SK-N-SH (cell line): ENCODE measurements around the gene ARHGAP40. TPM values are rescaled to one million over a fixed set of nuclear protein-coding genes. Genes with fewer than 3 reads are reported as not detected.

Experiments used
- CTCF ChIA-PET: fragments of 300-600, 350-600 bp; formaldehyde crosslinking; extraction: SDS; loops from one replicate; lab custom pipeline; 2021; lab: Yijun Ruan, JAX
- POLR2A ChIA-PET: fragments of 350-600 bp; sonication (Branson Sonifier 250); formaldehyde crosslinking; extraction: SDS; loops from one replicate; lab custom pipeline; 2020; ENCODE audit warnings: antibody characterized with exemption, inconsistent platforms; lab: Yijun Ruan, JAX
- DNase-seq: peaks from one replicate; pipeline ENCODE4 v3.0.0; 2012
- H2AFZ ChIP-seq: fragments of 200-600 bp; sonication (generic); 2 replicates; pipeline ENCODE4 v1.8.1; 2016; ENCODE audit warnings: antibody characterized with exemption, mild to moderate bottlenecking, low read depth
- H3F3A ChIP-seq: fragments of 200-600 bp; sonication (generic); replicated peaks from 2 replicates; pipeline ENCODE3; 2016; ENCODE audit warnings: antibody characterized with exemption, mild to moderate bottlenecking; ENCODE audit not compliant: insufficient read depth
- H3K27ac ChIP-seq, 2 experiments: fragments of 200-500 bp in 1 of 2; fragments of 200-600 bp in 1 of 2; sonication (Bioruptor generic) in 1 of 2; sonication (generic), shearing (Covaris generic) in 1 of 2; 2 replicates each; pipeline versions ENCODE4 v1.5.1 to v1.6.1; 2014 to 2016; ENCODE audit warnings: low read depth in 2 of 2, inconsistent platforms in 1 of 2, low read length in 1 of 2, mild to moderate bottlenecking in 1 of 2, mixed read lengths in 1 of 2
- H3K27me3 ChIP-seq: fragments of 200-600 bp; sonication (generic), shearing (Covaris generic); 2 replicates; pipeline ENCODE4 v1.6.1; 2016; ENCODE audit warnings: mixed run types; ENCODE audit not compliant: insufficient read depth
- H3K36me3 ChIP-seq, 2 experiments: fragments of 200-500 bp in 1 of 2; fragments of 200-600 bp in 1 of 2; sonication (Bioruptor generic) in 1 of 2; sonication (generic) in 1 of 2; replicated peaks in 1 of 2; 2 replicates each; pipeline versions ENCODE3 to v1.5.1; 2014 to 2016; ENCODE audit warnings: low read length in 1 of 2, mild to moderate bottlenecking in 1 of 2; ENCODE audit not compliant: insufficient read depth in 2 of 2, control insufficient read depth in 1 of 2
- H3K4me1 ChIP-seq, 2 experiments: fragments of 200-500 bp in 1 of 2; fragments of 200-600 bp in 1 of 2; sonication (Bioruptor generic) in 1 of 2; sonication (generic), shearing (Covaris generic) in 1 of 2; 2 replicates each; pipeline versions ENCODE4 v1.5.1 to v1.6.1; 2014 to 2016; ENCODE audit warnings: low read depth in 1 of 2, low read length in 1 of 2, mixed run types in 1 of 2; ENCODE audit not compliant: insufficient read depth in 2 of 2, control insufficient read depth in 1 of 2
- H3K4me2 ChIP-seq: fragments of 200-600 bp; sonication (generic), shearing (Covaris generic); 2 replicates; pipeline ENCODE4 v1.6.1; 2017; ENCODE audit warnings: mixed run types
- H3K4me3 ChIP-seq, 2 experiments: fragments of 200-500 bp in 1 of 2; fragments of 200-600 bp in 1 of 2; sonication (Bioruptor generic) in 1 of 2; sonication (generic), shearing (Covaris generic) in 1 of 2; 2 replicates each; pipeline versions ENCODE4 v1.5.1 to v1.8.1; 2014 to 2016; ENCODE audit warnings: low read depth in 2 of 2, inconsistent platforms in 1 of 2, low read length in 1 of 2, mild to moderate bottlenecking in 1 of 2, mixed read lengths in 1 of 2, moderate library complexity in 1 of 2
- H3K79me2 ChIP-seq: fragments of 200-600 bp; sonication (generic); 2 replicates; pipeline ENCODE4 v1.8.1; 2017; ENCODE audit warnings: mild to moderate bottlenecking; ENCODE audit not compliant: insufficient read depth
- H3K9ac ChIP-seq: fragments of 200-600 bp; sonication (generic); 2 replicates; pipeline ENCODE4 v1.6.1; 2017; ENCODE audit warnings: mixed run types
- H3K9me2 ChIP-seq: fragments of 200-600 bp; sonication (generic); 2 replicates; pipeline ENCODE4 v1.6.1; 2017; ENCODE audit warnings: mixed run types
- H3K9me3 ChIP-seq: fragments of 200-600 bp; sonication (generic); 2 replicates; pipeline ENCODE4 v1.6.1; 2017; ENCODE audit warnings: mixed run types, mild to moderate bottlenecking, moderate library complexity
- H4K20me1 ChIP-seq: fragments of 200-600 bp; sonication (generic); 2 replicates; pipeline ENCODE4 v1.6.1; 2017; ENCODE audit warnings: mild to moderate bottlenecking, mixed run types; ENCODE audit not compliant: insufficient read depth
- MXI1 ChIP-seq: IDR thresholded peaks from 2 replicates; pipeline ENCODE4 v1.6.1; 2012; ENCODE audit warnings: mild to moderate bottlenecking, low read depth, low read length, improper control_type of control experiment
- NFIC ChIP-seq: IDR thresholded peaks from 2 replicates; pipeline ENCODE4 v1.4.0; 2012; ENCODE audit warnings: borderline replicate concordance
- RAD21 ChIP-seq: IDR thresholded peaks from 2 replicates; pipeline ENCODE4 v1.6.1; 2012; ENCODE audit warnings: mild to moderate bottlenecking, low read length
- REST ChIP-seq: IDR thresholded peaks from 2 replicates; pipeline ENCODE4 v1.6.1; 2012; ENCODE audit warnings: mild to moderate bottlenecking, low read depth, low read length, moderate library complexity
- TAF1 ChIP-seq: IDR thresholded peaks from 2 replicates; pipeline ENCODE4 v1.6.1; 2012; ENCODE audit warnings: low read depth, mild to moderate bottlenecking, low read length, moderate library complexity, borderline replicate concordance
- TEAD4 ChIP-seq: IDR thresholded peaks from 2 replicates; pipeline ENCODE4 v1.4.0; 2012; ENCODE audit warnings: mild to moderate bottlenecking, borderline replicate concordance; ENCODE audit not compliant: insufficient read depth
- USF1 ChIP-seq: IDR thresholded peaks from 2 replicates; pipeline ENCODE4 v1.4.0; 2012; ENCODE audit warnings: low read depth, borderline replicate concordance
- WGBS: methylation state at CpG from one replicate; pipeline ENCODE4 v1.1.6; 2017; ENCODE audit warnings: low lambda C conversion rate; 5-methylcytosine and 5-hydroxymethylcytosine counted together
- polyA plus RNA-seq, 3 experiments: library from polyadenylated mRNA; depleted of rRNA; stranded (reverse); fragments of >200 nt; gene quantifications; 2 replicates each; pipeline ENCODE4 v1.2.3, GENCODE V29; 2012

Gene ARHGAP40
- polyA plus RNA-seq, 1 of the 3 experiments (the other 2 are of a cell fraction), result 0.02 TPM

- TF ChIP-seq REST, result no peak
- TF ChIP-seq USF1, result no peak
- no peak for TF ChIP-seq TAF1
- no peak for TF ChIP-seq MXI1
These were observed 68.1 kb downstream of the ARHGAP40 start (continued) for GRCh38 chr20:38669688-38670087.

- DNase-seq, result no peak
- no peak for TF ChIP-seq NFIC
- TF ChIP-seq RAD21, result no peak
- no peak for TF ChIP-seq TEAD4
- H3K9me3 ChIP-seq, result no peaks in the 10 kb centered on the region
- H3K36me3 ChIP-seq, result no peaks in the 10 kb centered on the region
- H3K9ac ChIP-seq, result no peak overlapping the region
- ChIA-PET CTCF (interaction anchor here (0.6 to 5.2 kb wide), 6 partner anchors 11 to 61 kb away, joined by 3 to 21 read pairs (median 5); no protein-coding TSS in a partner anchor), POLR2A (no interaction called here)
- no peak overlapping the region for H3K4me2 ChIP-seq
- 52% methylated on average over 3 of the region's 3 CpGs for WGBS
- H3K4me1 ChIP-seq, result peaks cover 0 to 24% of the 10 kb centered on the region in 2 experiments; a peak in 1 of 4 replicates
- no peaks in the 10 kb centered on the region for H3K79me2 ChIP-seq
- no peak overlapping the region for H3K27ac ChIP-seq
- no peaks in the 10 kb centered on the region for H3F3A ChIP-seq
- no peak overlapping the region for H3K4me3 ChIP-seq
- H3K27me3 ChIP-seq, result peaks cover 6% of the 10 kb centered on the region
- H4K20me1 ChIP-seq, result no peaks in the 10 kb centered on the region
- no peaks in the 10 kb centered on the region for H3K9me2 ChIP-seq
- no peak overlapping the region for H2AFZ ChIP-seq
These were observed 69.2 kb downstream of the ARHGAP40 start for GRCh38 chr20:38670786-38671185.

GRCh38 chr20:38671186-38671585, 69.6 kb downstream of the ARHGAP40 start:
- H2AFZ ChIP-seq, result no peak overlapping the region
- POLR2A ChIA-PET, result no interaction called here
- H3K27ac ChIP-seq, result no peak overlapping the region
- 62% methylated on average over 6 of the region's 6 CpGs for WGBS
- H3K4me3 ChIP-seq, result no peak overlapping the region
- H3F3A ChIP-seq, result no peaks in the 10 kb centered on the region
- CTCF ChIA-PET, result interaction anchor here (0.6 to 5.2 kb wide), 6 partner anchors 12 to 56 kb away, joined by 3 to 21 read pairs (median 8); no protein-coding TSS in a partner anchor
- no peak overlapping the region for H3K4me2 ChIP-seq
- no peaks in the 10 kb centered on the region for H3K9me2 ChIP-seq
- no peaks in the 10 kb centered on the region for H4K20me1 ChIP-seq
- TF ChIP-seq USF1, result no peak
- H3K27me3 ChIP-seq, result peaks cover 6% of the 10 kb centered on the region
- H3K4me1 ChIP-seq, result peaks cover 0 to 20% of the 10 kb centered on the region in 2 experiments; a peak in 1 of 4 replicates
- no peak for DNase-seq
- no peaks in the 10 kb centered on the region for H3K36me3 ChIP-seq
- H3K9me3 ChIP-seq, result no peaks in the 10 kb centered on the region
- H3K79me2 ChIP-seq, result no peaks in the 10 kb centered on the region
- H3K9ac ChIP-seq, result no peak overlapping the region
